Ovary (tissue), 9 donors: Measurements from ENCODE around the gene DGAT2. TPM values are rescaled to one million over a fixed set of nuclear protein-coding genes. Genes with fewer than 3 reads are reported as not detected.

ENCODE experiments used
- DNase-seq, 5 donors: peaks; one replicate each; pipeline ENCODE4 v3.0.0-alpha.2; 2019 to 2020
- H3K27ac ChIP-seq, 2 donors: fragments of 200-600 bp; one replicate each; pipeline versions ENCODE4 v1.5.1 to v1.8.0; 2019 to 2022
- H3K27me3 ChIP-seq: fragments of 200-600 bp; one replicate; pipeline ENCODE4 v1.8.0; 2022
- H3K36me3 ChIP-seq: fragments of 200-600 bp; sonication (generic); one replicate; pipeline ENCODE4 v1.5.1; 2019
- H3K4me1 ChIP-seq: one replicate; pipeline ENCODE4 v1.8.1; 2013; ENCODE audit warnings: mild to moderate bottlenecking, moderate library complexity; ENCODE audit not compliant: insufficient read depth
- H3K4me3 ChIP-seq: fragments of 200-600 bp; sonication (generic); one replicate; pipeline ENCODE4 v1.5.1; 2017
- H3K9me3 ChIP-seq, 2 donors: fragments of 200-600 bp in 1 of 2; sonication (generic) in 1 of 2; one replicate each; pipeline versions ENCODE4 v1.5.1 to v1.8.1; 2013 to 2019; ENCODE audit warnings: mild to moderate bottlenecking in 1 of 2, moderate library complexity in 1 of 2
- EP300 ChIP-seq: sonication (generic); formaldehyde crosslinking; IDR thresholded peaks from one replicate; pipeline ENCODE4 v1.6.1; 2017; ENCODE audit warnings: antibody characterized with exemption
- POLR2A ChIP-seq: fragments of 450-650 bp; IDR thresholded peaks from one replicate; pipeline ENCODE4 v1.6.1; 2017; ENCODE audit warnings: antibody characterized with exemption, mild to moderate bottlenecking, moderate library complexity
- WGBS, 3 donors: extraction: QIAGEN DNeasy Blood & Tissue Kit in 1 of 3; methylation state at CpG; one replicate each; pipeline versions ENCODE4 v1.1.5 to v1.1.7; 2013 to 2017; 5-methylcytosine and 5-hydroxymethylcytosine counted together
- intact Hi-C, 4 donors: fragments of 100-400 bp; cut with DNase I; formaldehyde crosslinking; loops; one replicate each; pipeline versions ENCODE4 v1.11.0 to v1.15.1; 2022 to 2023
- polyA plus RNA-seq, 2 donors: library from polyadenylated mRNA; stranded (reverse); fragments of 200-250 nt in 1 of 2; fragments of 350-450 nt in 1 of 2; fragmentation: Illumina TruSeq in 1 of 2; extraction: RNeasy Lipid Tissue Mini Kit (QIAGEN cat#74804) in 1 of 2; gene quantifications; one replicate each; pipeline ENCODE4 v1.2.3, GENCODE V29; 2013 to 2014
- total RNA-seq, 7 donors: library from RNA; depleted of rRNA in 2 of 7; stranded (reverse); fragments of >200 nt in 2 of 7; fragmentation: NEBNext Ultra II Directional in 3 of 7; extraction: Animal tissue kit (Norgen Biotek cat#: 25700) in 3 of 7; gene quantifications; one replicate each; pipeline versions ENCODE4 v1.1.0 to v1.2.4, GENCODE V29; 2016 to 2023
- TF ChIP-seq, protein P1 (sequence below), 3 donors: fragments of 450-650 bp in 2 of 3; fragments of 200-600 bp in 1 of 3; IDR thresholded peaks; one replicate each; pipeline versions ENCODE4 v1.5.1 to v1.8.0; 2016 to 2022; ENCODE audit warnings: antibody characterized with exemption in 3 of 3, mild to moderate bottlenecking in 1 of 3
- donor health status: DM: no; HTN: no; CAD: no; lungs with moderate emphysema.
- donor health status: DM: no; HTN: no; CAD: no.
- donor health status: Bipolar disorder and iron deficiency.
- donor health status: DM: yes; HTN: yes; CAD: no.
- donor health status: DM: no; HTN: no; CAD: no.
- donor health status: DM: yes; HTN: yes; CAD: no.

The DGAT2 gene
- total and polyA plus RNA-seq, 9 donors, result 0.69 to 21.1 (median 1.6) TPM

DNA sequence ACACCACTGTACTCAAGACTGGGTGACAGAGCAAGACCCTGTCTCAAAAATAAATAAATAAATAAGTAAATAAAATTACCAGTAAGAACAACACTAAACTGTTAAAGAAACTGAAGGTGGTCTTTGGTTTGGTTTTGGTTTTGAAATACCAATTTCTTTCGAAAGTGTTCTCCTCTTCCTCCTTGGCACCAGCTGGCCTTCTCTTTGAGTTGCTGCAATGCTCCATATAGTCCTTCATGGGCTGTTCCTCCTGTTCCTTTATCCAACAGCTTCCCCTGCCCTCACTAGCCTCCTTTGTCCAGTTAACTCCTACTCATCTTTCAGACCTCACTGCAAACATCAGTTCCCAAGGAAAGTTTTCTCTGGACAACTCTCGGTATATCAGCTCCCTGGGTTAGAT, 41.4 kb downstream of the DGAT2 start:
- Histone ChIP-seq H3K36me3 (no peaks in the 10 kb centered on the region), H3K4me3 (no peak overlapping the region), H3K27me3 (no peaks in the 10 kb centered on the region), H3K27ac (no peak overlapping the region), H3K9me3 (no peaks in the 10 kb centered on the region), H3K4me1 (peaks cover 4% of the 10 kb centered on the region)
- no peak for DNase-seq
- no peak for TF ChIP-seq EP300
- WGBS, 3 donors, result 82 to 89% (median 87%) methylated on average over 2 of the region's 2 CpGs
- intact Hi-C loops, result loop anchor here in 3 of 4 donors (10.0 kb wide), 3 partner anchors 265 to 505 kb away; no protein-coding TSS in a partner anchor

DNA sequence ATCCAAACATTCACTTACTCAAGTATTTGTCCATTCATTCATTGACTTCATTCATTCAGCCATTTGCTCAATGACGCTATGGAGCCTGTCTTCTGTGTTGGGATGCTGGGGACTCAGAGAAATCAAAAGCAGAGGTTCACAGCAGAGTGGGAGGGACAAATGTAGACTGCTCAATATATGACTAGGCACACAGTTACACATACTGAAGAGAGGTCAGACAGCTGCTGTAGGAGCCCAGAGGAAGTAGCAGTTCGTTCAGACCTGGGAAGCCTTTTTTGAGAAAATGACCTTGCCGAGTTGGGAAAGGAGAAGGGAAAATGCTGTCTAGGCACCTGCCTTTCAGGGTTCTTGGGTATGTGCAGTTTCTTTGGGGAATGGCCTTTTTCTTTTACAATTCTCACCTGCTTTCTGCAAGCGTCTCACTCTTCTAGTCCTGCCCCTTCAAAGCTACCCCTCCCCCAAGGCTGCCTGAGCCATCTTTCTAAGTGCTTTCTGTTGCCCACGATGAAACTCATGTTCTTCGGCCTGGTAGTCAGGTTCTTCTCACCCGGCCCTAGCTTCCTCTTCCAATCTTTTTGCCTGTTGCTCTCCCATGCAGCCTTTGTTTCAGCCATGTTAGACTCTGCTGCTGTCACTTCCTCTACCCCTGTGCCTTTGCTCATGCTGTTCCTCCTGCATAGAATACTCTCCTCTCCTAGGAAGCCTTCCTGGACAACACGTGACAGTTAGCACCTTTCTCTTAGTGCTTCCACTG, 42.2 kb downstream of the DGAT2 start:
- no peaks in the 10 kb centered on the region for H3K9me3 ChIP-seq
- no peaks in the 10 kb centered on the region for H3K36me3 ChIP-seq
- intact Hi-C loops, result loop anchor here in 1 of 4 donors (10.0 kb wide), 1 partner anchor 266 kb away; no protein-coding TSS in a partner anchor
- H3K27ac ChIP-seq, result no peak overlapping the region
- TF ChIP-seq POLR2A (no peak), EP300 (no peak)
- TF ChIP-seq, protein P1, sequence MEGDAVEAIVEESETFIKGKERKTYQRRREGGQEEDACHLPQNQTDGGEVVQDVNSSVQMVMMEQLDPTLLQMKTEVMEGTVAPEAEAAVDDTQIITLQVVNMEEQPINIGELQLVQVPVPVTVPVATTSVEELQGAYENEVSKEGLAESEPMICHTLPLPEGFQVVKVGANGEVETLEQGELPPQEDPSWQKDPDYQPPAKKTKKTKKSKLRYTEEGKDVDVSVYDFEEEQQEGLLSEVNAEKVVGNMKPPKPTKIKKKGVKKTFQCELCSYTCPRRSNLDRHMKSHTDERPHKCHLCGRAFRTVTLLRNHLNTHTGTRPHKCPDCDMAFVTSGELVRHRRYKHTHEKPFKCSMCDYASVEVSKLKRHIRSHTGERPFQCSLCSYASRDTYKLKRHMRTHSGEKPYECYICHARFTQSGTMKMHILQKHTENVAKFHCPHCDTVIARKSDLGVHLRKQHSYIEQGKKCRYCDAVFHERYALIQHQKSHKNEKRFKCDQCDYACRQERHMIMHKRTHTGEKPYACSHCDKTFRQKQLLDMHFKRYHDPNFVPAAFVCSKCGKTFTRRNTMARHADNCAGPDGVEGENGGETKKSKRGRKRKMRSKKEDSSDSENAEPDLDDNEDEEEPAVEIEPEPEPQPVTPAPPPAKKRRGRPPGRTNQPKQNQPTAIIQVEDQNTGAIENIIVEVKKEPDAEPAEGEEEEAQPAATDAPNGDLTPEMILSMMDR (IDR thresholded peaks at IDR 0.05), result no peak
- no peak for DNase-seq
- no peaks in the 10 kb centered on the region for H3K27me3 ChIP-seq
- 81 to 84% (median 83%) methylated on average over 8 of the region's 8 CpGs for WGBS, 3 donors
- no peak overlapping the region for H3K4me3 ChIP-seq
- H3K4me1 ChIP-seq, result peaks cover 4% of the 10 kb centered on the region

DNA sequence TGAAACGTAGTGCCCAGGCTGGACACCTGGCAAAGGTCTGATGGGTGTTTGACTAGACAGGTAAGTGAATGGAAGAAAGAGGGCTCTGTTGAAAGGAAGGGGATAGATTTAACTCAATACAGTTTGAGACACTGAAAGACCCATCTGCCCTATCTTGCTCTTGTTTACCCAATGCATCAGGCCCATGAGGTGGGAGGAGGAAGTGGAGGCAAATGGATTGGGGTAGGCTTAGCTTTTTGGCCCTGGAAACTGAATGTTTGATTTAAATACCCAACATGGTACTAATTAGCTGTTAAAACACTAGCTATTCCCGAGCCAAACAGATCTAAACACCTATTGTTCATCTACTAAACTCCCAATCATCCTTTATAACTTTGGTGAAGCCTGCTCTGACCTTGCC, 42.9 kb downstream of the DGAT2 start:
- Histone ChIP-seq H3K36me3 (no peaks in the 10 kb centered on the region), H3K4me3 (no peak overlapping the region), H3K27me3 (no peaks in the 10 kb centered on the region), H3K27ac (no peak overlapping the region), H3K4me1 (peaks cover 9% of the 10 kb centered on the region), H3K9me3 (no peaks in the 10 kb centered on the region)
- DNase-seq, result no peak
- no peak for TF ChIP-seq POLR2A
- TF ChIP-seq, protein P1 (IDR thresholded peaks at IDR 0.05), result no peak
- WGBS, 3 donors, result 77 to 86% (median 84%) methylated on average over 2 of the region's 2 CpGs
- intact Hi-C loops, result loop anchor here in 1 of 4 donors (10.0 kb wide), 1 partner anchor 267 kb away; no protein-coding TSS in a partner anchor

DNA sequence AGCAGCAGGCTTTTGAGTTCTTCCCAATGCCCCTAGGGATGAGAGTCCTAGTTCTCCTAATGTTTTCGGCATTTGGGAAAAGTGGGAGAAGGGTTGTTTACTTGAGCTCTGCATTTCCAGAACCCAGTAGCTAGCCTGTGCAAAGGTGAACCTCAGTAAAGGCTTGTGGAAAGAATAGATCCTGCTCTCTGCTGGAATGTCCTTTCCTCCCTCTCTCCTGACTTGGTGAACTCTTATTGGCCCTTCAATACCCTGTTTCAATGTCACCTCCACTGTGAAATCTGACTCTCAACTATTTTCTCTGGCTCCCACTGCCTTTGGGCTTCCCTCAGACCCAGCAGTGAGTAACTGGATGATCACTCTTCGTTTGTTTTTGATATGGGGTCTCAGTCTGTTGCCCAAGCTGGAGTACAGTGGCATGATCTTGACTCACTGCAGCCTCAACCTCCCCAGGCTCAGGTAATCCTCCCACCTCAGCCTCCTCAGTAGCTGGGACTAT, 44.0 kb downstream of the DGAT2 start:
- intact Hi-C loops, result loop anchor here in 1 of 4 donors (10.0 kb wide), 1 partner anchor 268 kb away; no protein-coding TSS in a partner anchor
- no peak overlapping the region for H3K27ac ChIP-seq
- WGBS, 3 donors, result 71 to 78% (median 74%) methylated on average over 2 of the region's 2 CpGs
- H3K9me3 ChIP-seq, result no peaks in the 10 kb centered on the region
- peaks cover 16% of the 10 kb centered on the region for H3K4me1 ChIP-seq
- H3K36me3 ChIP-seq, result no peaks in the 10 kb centered on the region
- no peaks in the 10 kb centered on the region for H3K27me3 ChIP-seq
- DNase-seq, result no peak
- TF ChIP-seq, protein P1 (IDR thresholded peaks at IDR 0.05), result no peak
- no peak overlapping the region for H3K4me3 ChIP-seq

DNA sequence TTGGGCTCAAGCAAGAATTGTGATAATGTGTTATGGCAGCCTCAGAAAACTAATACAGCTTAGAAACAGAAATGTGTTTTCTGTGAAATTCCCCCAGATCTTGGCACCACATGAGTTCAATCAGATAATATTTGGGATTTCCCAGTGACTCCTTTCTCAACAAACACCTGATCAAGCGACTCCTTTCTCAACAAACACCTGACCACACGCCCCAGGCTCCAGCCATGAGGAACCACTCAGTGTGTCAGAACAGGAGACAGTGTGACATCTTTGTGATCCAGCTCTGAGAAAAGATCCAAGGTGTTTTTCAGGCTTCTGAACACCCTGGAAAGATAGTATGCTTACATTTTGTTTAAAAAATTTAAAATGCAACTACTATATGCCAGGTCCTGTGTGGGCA, 44.5 kb downstream of the DGAT2 start:
- TF ChIP-seq, protein P1 (IDR thresholded peaks at IDR 0.05), result no peak
- TF ChIP-seq POLR2A (no peak), EP300 (no peak)
- Histone ChIP-seq H3K27ac (no peak overlapping the region), H3K36me3 (no peaks in the 10 kb centered on the region), H3K27me3 (no peaks in the 10 kb centered on the region), H3K4me3 (no peak overlapping the region), H3K9me3 (no peaks in the 10 kb centered on the region), H3K4me1 (peaks cover 16% of the 10 kb centered on the region)
- no peak for DNase-seq
- intact Hi-C loops, result loop anchor here in 1 of 4 donors (10.0 kb wide), 1 partner anchor 268 kb away; no protein-coding TSS in a partner anchor
- 80 to 95% (median 82%) methylated on average over 2 of the region's 2 CpGs for WGBS, 3 donors
